Mucosa of descending colon (tissue), 3 donors: Measurements from ENCODE around the gene ANKMY1. TPM values are rescaled to one million over a fixed set of nuclear protein-coding genes. Genes with fewer than 3 reads are reported as not detected.

Source experiments
- ATAC-seq: fragments of 200-7000 bp; cut with Tn5 transposase; one replicate; pipeline ENCODE4 v1.9.1; 2020; ENCODE audit warnings: mild to moderate bottlenecking, moderate library complexity
- DNase-seq, 3 donors: peaks; one replicate each; pipeline ENCODE4 v3.0.0-alpha.2; 2020
- H3K36me3 ChIP-seq: fragments of 200-600 bp; one replicate; pipeline ENCODE4 v1.8.0; 2021; ENCODE audit warnings: low read depth, mild to moderate bottlenecking
- H3K4me1 ChIP-seq: fragments of 200-600 bp; one replicate; pipeline ENCODE4 v1.8.0; 2021; ENCODE audit warnings: low read depth, mild to moderate bottlenecking
- H3K4me3 ChIP-seq: fragments of 200-600 bp; one replicate; pipeline ENCODE4 v1.8.0; 2021; ENCODE audit warnings: mild to moderate bottlenecking
- H3K9me3 ChIP-seq: fragments of 200-600 bp; one replicate; pipeline ENCODE4 v1.8.0; 2021; ENCODE audit warnings: mild to moderate bottlenecking
- intact Hi-C, 2 donors: fragments of 100-400 bp; cut with DNase I in 1 of 2; cut with micrococcal nuclease in 1 of 2; formaldehyde crosslinking; loops; one replicate each; pipeline versions ENCODE4 v1.11.0 to v1.11.1; 2022; cut with DNase I, micrococcal nuclease
- total RNA-seq, 3 donors: library from RNA; stranded (reverse); fragmentation: NEBNext Ultra II Directional in 2 of 3; extraction: Animal tissue kit (Norgen Biotek cat#: 25700) in 2 of 3; gene quantifications; one replicate each; pipeline versions ENCODE4 v1.2.1 to v1.2.4, GENCODE V29; 2021 to 2023
- TF ChIP-seq, protein P1 (sequence below): fragments of 200-600 bp; IDR thresholded peaks from one replicate; pipeline ENCODE4 v1.8.0; 2022; ENCODE audit warnings: antibody characterized with exemption, mild to moderate bottlenecking
- donor health status: DM: no; HTN: no; CAD: no; lungs with moderate emphysema.
- donor health status: DM: no; HTN: no; CAD: no.
- donor health status: DM: no; HTN: yes; CAD: no.

The ANKMY1 gene
- total RNA-seq, 3 donors from 2014 or later, result 23.0 to 32.7 (median 23.5) TPM

DNA sequence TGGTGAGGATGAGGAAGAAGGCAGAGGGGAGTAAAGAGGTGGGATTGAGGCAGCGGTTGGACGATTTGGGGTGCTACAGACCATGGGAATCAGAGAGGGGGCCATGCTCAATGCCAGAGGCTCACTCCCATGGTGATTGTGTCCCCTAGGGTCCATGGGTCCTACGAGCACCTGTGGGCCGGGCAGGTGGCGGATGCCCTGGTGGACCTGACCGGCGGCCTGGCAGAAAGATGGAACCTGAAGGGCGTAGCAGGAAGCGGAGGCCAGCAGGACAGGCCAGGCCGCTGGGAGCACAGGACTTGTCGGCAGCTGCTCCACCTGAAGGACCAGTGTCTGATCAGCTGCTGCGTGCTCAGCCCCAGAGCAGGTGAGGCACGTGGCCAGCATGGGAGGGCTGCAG is 34.0 kb upstream of the ANKMY1 start:
- TF ChIP-seq, protein P1, sequence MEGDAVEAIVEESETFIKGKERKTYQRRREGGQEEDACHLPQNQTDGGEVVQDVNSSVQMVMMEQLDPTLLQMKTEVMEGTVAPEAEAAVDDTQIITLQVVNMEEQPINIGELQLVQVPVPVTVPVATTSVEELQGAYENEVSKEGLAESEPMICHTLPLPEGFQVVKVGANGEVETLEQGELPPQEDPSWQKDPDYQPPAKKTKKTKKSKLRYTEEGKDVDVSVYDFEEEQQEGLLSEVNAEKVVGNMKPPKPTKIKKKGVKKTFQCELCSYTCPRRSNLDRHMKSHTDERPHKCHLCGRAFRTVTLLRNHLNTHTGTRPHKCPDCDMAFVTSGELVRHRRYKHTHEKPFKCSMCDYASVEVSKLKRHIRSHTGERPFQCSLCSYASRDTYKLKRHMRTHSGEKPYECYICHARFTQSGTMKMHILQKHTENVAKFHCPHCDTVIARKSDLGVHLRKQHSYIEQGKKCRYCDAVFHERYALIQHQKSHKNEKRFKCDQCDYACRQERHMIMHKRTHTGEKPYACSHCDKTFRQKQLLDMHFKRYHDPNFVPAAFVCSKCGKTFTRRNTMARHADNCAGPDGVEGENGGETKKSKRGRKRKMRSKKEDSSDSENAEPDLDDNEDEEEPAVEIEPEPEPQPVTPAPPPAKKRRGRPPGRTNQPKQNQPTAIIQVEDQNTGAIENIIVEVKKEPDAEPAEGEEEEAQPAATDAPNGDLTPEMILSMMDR, result no peak
- intact Hi-C loops, result no loop called here
- Histone ChIP-seq H3K36me3 (no peaks in the 10 kb centered on the region), H3K9me3 (no peaks in the 10 kb centered on the region), H3K4me1 (peaks cover 14% of the 10 kb centered on the region), H3K4me3 (no peak overlapping the region)
- DNase-seq (peak in 1 of 3 donors; percentile 27), ATAC-seq (no peak)

DNA sequence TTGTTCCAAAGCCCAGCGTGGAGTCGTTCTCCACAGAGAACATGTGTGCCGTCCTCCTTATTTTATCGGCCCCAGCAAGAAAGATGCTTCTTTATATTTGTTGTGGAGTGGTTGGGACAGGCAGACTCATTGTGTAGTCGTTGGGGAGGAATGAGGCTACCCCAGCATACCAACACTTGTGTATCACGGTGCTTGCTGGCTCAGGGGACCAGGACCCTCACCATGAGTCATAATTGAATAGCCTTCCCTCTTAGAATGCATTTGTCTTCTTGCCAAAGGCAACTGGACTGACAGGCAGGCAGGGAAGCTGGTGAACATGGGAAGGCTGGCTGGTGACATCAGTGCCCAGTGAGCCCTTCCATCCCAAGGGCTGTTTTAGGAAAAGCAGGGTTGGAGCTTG is 33.4 kb upstream of the ANKMY1 start:
- no peaks in the 10 kb centered on the region for H3K9me3 ChIP-seq
- peaks cover 14% of the 10 kb centered on the region for H3K4me1 ChIP-seq
- intact Hi-C loops, result no loop called here
- TF ChIP-seq, protein P1, result no peak
- no peaks in the 10 kb centered on the region for H3K36me3 ChIP-seq
- ATAC-seq, result no peak
- no peak for DNase-seq
- H3K4me3 ChIP-seq, result no peak overlapping the region

DNA sequence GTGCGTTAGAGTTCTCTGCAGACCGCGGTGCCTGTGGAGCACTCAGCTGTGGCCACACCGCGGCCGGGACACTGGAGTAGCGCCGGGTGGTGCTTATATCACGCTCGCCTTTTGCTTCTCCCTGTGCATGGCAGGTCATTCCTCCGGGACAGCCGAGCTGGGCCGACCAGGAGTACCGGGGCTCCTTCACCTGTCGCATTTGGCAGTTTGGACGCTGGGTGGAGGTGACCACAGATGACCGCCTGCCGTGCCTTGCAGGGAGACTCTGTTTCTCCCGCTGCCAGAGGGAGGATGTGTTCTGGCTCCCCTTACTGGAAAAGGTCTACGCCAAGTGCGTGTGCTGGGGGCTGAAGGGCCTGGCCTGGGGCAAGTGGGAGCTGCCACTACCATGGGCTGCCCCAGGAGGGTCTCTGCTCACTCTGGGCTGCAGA is 32.9 kb upstream of the ANKMY1 start:
- no peaks in the 10 kb centered on the region for H3K9me3 ChIP-seq
- DNase-seq, result peak in 1 of 3 donors; percentile 45
- no peaks in the 10 kb centered on the region for H3K36me3 ChIP-seq
- intact Hi-C loops, result no loop called here
- ATAC-seq, result no peak
- TF ChIP-seq, protein P1, result no peak
- H3K4me3 ChIP-seq, result no peak overlapping the region
- H3K4me1 ChIP-seq, result peaks cover 14% of the 10 kb centered on the region

DNA sequence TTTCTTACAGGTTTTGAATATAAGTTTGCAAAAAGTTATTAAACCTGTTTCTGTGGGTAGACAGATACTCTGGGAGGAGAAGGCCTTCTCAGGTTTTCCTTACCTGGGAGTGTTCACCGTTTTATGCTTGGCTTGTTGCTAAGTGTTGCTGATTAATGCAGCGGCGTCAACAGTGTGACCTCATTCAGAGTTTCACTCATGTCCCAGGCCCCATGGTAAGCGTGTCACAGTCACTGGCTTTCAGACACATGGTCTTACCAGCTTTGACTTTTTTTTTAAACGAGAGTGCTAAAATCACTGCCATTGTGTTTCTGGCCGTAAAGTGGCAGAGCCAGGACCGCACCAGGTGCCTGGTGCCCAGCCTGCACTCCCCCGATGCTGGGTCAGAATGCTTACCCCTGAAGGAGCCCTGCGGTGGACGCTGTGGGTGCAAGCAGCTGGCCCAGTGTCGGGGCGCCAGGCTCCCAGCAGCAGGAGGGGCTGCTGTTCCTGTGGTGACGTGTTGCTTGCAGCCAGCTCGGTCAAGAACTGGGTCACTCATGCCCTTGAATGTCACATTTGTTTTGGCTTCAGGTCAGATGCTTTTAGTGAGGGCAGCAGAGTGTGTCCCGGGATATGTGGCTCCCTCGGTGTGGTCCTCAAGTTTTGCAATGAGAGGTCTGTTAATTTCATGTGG is 32.2 kb upstream of the ANKMY1 start:
- peaks cover 19% of the 10 kb centered on the region for H3K4me1 ChIP-seq
- peak in 2 of 3 donors; percentile 20 to 30 for DNase-seq
- intact Hi-C loops, result no loop called here
- TF ChIP-seq, protein P1, result no peak
- no peak overlapping the region for H3K4me3 ChIP-seq
- H3K36me3 ChIP-seq, result no peaks in the 10 kb centered on the region
- no peaks in the 10 kb centered on the region for H3K9me3 ChIP-seq
- ATAC-seq, result no peak

DNA sequence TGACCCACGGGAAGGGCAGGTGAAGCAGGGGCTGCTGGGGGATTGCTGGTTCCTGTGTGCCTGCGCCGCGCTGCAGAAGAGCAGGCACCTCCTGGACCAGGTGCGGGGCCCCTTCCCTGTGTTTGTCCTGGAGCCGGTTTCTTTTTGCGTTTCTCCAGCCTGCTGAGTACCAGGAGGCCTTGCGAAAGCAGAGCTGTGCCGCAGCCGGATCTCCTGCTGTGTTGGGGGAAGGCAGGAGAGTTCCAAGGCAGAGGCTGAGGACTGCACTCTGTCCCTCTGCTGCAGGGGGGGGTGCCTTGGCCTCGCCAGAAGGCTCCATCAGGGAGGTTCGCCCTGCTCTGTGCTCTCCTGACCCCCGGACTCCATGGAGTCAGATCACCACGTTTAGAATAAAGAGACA is 31.6 kb upstream of the ANKMY1 start:
- DNase-seq (peak in 2 of 3 donors; percentile 17 to 31), ATAC-seq (no peak)
- intact Hi-C loops, result no loop called here

More for the DNA sequence above, 31.6 kb upstream of the ANKMY1 start:
- H3K9me3 ChIP-seq, result no peaks in the 10 kb centered on the region
- peaks cover 25% of the 10 kb centered on the region for H3K4me1 ChIP-seq
- no peak overlapping the region for H3K4me3 ChIP-seq
- H3K36me3 ChIP-seq, result no peaks in the 10 kb centered on the region
- TF ChIP-seq, protein P1, result no peak
